ENCODE measurements around the gene CCDC9B.
A peak's percentile ranks its signal among the peaks of the same experiment; 100 is the strongest.

The CCDC9B gene

DNA sequence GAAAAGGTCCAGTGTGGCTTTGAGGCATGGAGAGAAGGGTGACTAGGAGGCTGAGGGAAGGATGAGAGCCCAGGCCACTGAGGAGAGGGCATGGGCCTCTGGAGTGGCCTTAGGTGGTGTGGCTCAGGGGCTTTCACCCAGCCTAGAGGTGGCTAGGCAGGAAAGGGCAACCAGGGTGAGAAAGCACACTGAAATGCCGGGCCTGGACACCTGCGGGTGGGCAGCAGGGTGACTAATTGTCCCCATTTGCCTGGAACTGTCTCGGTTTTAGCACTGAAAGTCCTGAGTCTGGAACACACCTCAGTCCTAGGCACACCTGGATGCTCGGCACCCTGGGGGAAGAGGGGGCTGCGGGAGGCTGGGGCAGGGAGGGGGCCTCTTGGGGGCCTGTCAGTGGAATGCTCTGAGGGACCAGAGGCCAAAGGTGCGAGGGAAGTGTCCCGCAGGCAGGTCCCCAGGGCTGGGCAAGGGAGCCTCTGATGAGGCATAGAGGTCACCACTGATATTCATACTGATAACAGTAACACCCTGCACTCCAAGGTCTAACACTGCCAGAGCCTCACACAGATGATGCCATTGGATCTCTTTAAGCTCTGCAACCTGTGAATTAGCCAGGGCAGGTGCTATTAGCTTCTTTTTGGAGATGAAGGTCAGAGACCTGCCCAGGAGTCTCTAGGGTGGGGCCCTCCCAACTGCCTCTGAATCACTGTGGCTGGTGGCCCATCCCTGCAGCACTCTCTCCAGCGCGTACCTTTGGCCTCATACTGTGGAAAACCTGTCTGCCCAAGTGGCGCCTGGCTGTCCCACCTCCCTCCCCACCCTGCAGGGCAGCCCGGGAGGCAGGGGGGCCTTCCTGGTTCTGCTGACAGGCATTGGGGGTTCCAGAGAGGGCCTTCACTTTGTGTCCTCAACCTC lies 7.1 kb upstream of the CCDC9B start:
- H3K27ac ChIP-seq, result no peak overlapping the region
- TF ChIP-seq ZFX (IDR thresholded peaks at IDR 0.05; ENCODE audit: borderline replicate concordance), result no peak
- TF ChIP-seq, protein P1, sequence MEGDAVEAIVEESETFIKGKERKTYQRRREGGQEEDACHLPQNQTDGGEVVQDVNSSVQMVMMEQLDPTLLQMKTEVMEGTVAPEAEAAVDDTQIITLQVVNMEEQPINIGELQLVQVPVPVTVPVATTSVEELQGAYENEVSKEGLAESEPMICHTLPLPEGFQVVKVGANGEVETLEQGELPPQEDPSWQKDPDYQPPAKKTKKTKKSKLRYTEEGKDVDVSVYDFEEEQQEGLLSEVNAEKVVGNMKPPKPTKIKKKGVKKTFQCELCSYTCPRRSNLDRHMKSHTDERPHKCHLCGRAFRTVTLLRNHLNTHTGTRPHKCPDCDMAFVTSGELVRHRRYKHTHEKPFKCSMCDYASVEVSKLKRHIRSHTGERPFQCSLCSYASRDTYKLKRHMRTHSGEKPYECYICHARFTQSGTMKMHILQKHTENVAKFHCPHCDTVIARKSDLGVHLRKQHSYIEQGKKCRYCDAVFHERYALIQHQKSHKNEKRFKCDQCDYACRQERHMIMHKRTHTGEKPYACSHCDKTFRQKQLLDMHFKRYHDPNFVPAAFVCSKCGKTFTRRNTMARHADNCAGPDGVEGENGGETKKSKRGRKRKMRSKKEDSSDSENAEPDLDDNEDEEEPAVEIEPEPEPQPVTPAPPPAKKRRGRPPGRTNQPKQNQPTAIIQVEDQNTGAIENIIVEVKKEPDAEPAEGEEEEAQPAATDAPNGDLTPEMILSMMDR (IDR thresholded peaks at IDR 0.05), result no peak

DNA sequence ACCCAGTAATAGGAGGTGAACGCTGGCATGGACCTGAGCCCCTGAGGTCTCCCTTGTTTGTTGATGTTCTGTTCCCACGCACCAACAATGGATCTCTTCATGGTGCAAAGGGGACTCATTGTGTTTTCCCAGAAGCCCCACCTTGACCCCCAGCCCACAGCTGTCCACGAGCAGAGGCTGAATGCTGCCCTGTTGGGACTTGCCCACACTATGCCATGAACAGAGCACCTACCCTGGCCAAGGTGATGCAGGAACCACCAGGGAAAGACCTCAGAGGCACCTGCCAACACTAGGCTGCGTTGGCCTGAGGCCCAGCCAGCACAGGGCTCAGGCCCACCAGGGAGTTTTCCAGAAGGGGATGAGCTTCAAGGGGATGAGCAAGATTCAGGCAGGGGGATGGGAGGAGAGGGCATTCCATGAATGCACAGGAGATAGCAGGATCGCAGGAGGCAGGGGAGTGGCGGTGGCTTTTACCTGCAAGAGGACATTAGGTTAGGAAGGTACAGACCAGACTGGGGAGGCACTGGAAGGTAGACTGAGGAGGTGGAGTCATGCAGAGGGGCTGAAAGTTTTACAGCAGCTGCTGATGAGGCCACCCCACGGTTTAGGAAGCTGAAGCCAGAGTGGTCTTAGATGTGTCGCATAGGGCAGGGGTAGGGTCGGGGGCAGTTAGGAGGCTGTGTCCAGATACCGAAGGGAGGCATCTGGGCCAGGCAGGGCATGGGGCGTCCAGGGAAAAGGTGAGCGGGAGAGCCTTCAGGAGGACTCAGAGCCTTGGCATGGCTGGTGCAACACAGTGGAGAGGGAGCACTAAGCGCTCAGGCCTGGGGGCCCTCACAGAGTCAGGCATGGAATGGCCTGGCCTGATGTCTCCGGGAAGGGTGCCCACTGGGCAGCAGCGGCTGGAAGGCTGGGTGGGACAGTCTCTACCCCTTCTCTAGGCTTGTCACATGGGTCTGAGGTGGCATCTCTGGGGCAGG lies 6.1 kb upstream of the CCDC9B start:
- TF ChIP-seq, protein P1 (IDR thresholded peaks at IDR 0.05), result no peak
- no peak for TF ChIP-seq ZFX (IDR thresholded peaks at IDR 0.05; ENCODE audit: borderline replicate concordance)
- no peak overlapping the region for H3K27ac ChIP-seq

DNA sequence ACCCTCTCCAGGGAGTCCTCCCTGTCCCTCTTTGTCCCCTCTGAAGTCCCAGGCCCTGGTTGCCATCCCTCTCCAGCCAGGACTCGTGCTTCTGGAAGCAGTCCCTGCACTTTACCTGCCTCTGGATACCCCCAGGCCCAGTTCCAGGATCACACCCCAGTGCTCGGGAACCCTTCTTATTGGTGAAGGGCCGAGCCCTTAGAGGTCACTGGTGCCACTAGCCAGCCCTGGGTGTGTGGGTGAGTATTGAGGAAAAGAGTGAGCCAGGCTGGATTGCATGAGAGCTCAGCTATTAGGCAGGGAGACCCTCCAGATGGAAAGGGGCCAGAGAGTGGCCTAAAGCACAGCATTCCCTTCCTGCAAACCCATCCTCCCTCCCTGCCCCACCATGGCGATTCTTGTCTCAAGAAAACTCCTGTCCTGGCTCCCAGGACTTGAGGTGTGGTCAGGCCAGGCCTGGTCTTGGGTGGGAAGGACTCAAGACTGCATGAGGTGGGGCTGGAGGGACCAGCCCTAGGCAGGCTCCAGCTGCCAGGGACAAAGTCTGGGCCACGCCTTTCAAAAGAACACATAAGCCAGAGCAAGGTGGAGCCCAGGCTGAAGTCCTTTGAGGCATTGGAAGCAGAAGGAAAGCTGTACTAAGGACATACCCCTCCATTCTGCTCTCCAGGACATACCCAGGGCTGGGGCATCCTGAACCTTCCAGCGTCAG lies 5.3 kb upstream of the CCDC9B start:
- peak overlapping the region; percentile 28; the same call in 1 of the 2 replicates for H3K27ac ChIP-seq
- TF ChIP-seq ZFX (IDR thresholded peaks at IDR 0.05; ENCODE audit: borderline replicate concordance), result no peak
- TF ChIP-seq, protein P1 (IDR thresholded peaks at IDR 0.05), result no peak

DNA sequence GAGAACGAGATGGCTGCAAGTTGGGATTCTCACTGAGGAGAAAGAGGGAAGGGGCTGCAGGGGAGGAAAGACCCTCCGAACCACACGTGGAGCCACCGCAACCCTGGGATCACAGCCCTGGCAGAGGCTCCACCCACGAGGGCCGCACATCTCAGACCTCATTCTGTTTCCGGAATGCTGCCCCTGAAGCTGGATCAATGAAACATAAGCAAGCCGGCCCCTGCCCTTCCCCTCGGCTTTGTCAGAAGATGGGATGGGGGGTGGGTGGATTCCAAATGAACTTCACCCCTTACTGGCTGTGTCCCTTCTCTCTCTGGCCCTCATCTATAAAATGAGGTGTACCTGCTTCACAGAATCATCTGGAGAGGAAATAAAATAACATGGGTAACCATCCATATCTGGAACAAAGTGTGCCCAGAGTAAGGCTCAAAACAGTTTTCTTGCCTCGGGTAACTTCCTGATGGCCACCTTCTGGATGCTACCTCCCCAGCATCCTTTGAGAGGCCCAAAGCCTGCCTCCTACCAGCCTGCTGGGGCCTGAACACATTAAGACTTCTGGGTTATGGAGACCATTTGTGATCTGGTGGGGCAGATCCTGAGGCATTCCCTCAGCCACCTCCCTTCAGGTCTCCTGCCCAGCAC lies 4.6 kb upstream of the CCDC9B start:
- peak overlapping the region; percentile 28; the same call in 1 of the 2 replicates for H3K27ac ChIP-seq
- TF ChIP-seq, protein P1 (IDR thresholded peaks at IDR 0.05), result no peak
- no peak for TF ChIP-seq ZFX (IDR thresholded peaks at IDR 0.05; ENCODE audit: borderline replicate concordance)

DNA sequence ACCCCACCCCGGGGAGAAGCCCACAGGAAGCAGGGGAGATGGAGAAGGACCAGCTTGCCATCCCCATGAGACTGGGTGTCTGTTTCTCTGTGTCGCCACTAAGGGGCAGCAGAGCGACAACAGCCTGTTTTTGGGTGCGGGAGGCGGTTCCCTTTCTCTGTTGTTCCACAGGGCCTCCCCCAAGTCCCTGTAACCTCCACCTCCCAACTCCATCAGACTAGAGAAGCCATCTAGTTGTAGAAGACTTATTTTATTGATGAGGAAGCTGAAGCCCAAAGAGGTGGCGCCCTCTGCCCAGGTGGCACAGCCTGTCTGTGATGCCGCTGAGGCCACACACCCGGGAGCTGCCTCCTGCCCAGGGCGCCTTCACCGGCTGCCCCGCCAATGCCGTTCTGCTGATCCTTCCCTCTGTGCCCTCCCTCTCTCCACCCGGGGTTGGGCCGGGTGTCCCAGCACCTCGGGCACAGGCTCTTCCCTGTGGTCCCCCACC lies 3.9 kb upstream of the CCDC9B start:
- TF ChIP-seq, protein P1 (IDR thresholded peaks at IDR 0.05), result peak; percentile 93
- TF ChIP-seq ZFX (IDR thresholded peaks at IDR 0.05; ENCODE audit: borderline replicate concordance), result no peak

DNA sequence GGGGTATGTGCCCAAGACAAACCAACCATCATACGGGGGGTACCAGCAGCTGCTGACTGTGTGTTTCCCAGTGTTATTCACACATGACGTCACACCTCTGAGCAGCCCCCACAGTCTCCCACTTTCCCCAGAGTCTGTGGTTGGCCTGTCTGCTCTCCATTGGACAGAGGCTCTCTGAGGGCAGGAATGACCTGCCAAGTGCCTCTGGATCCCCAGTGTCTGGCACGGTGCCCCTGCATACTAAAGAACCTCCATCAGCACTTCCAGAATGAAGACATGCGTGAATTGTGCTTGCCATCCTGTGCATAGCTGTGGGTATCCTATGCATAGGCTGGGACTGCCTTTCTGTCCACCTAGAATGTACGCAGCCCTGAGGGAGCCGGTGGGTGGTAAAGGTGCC lies 3.5 kb upstream of the CCDC9B start:
- TF ChIP-seq, protein P1 (IDR thresholded peaks at IDR 0.05), result no peak
- no peak for TF ChIP-seq ZFX (IDR thresholded peaks at IDR 0.05; ENCODE audit: borderline replicate concordance)
- no peak overlapping the region for H3K27ac ChIP-seq

More for the DNA sequence above, 3.9 kb upstream of the CCDC9B start:
- no peak overlapping the region; the same call in 1 of the 2 replicates for H3K27ac ChIP-seq

All from 22Rv1 (cell line).